Right kidney (tissue), 1 donor: Measurements from ENCODE around the gene KLK15.

Experiments used
- DNase-seq: peaks from one replicate; pipeline ENCODE4 v3.0.0-alpha.2; 2016

Gene KLK15

DNA sequence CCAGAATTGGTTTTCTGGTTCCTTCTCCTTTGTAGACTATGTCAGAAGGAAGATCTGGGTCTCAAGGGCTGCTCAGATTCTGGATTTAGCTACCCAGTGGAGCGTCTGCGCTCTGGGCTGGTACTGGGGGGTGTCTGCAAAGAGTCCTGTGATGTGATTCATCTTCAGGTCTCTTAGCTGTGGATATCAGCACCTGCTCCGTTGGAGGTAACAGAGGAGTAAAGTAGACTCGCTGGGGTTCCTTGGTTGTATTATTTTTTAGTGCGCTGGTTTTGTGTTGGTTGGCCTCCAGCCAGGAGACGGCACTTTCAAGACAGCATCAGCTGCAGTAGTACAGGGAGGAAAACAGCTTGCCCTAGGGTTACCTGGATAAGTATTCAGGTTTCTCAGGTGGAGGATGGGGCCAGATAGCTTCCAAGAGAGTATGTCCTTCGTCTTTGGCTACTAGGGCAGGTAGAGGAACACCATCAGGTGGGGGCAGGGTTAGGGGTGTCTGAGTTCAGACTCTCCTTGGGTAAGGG lies 10.4 kb upstream of the KLK15 start:
- no peak for DNase-seq

DNA sequence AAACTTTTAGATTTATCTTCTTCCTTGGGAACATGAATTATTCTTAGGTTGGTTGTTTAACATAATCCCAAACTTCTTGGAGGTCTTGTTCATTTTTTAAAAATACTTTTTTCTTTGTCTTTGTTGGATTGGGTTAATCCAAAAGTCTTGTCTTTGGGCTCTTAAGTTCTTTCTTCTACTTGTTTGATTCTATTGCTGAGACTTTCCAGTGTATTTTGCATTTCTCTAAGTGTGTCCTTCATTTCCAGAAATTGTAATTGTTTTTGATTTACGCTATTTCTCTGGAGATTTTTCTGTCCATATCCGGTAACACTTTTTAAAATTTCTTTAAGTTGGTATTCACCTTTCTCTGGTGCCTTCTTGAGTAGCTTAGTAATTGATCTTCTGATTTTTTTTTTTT lies 9.8 kb upstream of the KLK15 start:
- DNase-seq: no peak

DNA sequence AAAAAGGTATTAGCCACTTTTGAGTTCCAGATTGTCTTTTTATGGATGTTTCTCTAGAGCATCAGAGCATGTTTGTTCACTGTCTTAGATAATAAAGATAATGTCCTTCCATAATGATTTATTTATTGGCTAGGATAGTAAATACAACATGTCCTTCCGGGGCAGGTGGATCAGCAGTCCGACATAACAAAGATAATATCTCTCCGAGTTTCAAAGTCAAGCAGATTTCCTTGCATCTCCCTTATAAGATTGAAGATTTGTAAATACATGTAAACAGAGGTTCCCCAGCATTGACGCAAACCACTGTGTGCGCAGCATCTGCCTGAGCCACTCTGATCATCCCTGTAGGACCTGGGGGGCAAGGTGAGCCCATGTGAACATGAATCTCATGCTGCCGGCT lies 8.8 kb upstream of the KLK15 start:
- DNase-seq: no peak

DNA sequence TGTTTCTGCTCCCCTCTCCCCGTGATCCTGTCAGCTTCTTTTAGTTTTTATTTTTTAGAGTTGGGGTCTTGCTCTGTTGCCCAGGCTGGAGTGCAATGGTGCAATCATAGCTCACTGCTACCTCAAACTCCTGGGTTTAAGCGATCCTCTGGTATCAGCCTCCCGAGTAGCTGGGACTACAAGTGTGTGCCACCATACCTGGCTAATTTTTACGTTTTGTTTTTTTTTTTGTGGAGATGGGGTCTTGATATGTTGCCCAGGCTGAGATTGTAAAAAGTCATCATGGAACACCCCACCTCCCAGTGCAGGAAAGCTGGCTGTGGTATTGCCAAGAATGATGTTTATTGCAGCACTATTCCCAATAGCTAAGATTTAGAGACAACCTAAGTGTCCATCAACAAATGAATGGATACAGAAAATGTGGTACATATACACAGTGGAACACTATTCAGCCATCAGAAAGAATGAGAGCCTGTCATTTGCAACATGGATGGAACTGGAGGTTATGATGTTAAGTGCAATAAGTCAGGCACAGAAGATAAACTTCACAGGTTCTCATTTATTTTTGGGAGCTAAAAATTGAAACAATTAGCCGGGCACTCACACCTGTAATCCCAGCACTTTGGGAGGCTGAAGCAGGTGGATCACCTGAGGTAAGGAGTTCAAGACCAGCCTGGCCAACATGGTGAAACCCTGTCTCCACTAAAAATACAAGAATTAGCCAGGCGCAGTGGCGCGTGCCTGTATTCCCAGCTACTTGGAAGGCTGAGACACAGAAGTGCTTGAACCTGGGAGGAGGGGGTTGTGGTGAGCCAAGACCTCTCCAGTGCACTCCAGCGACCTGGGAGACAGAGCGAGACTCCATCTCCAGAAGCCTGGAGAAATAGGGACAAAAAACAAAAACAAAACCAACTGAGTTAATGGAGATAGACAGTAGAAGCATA lies 6.6 kb upstream of the KLK15 start:
- DNase-seq: no peak

DNA sequence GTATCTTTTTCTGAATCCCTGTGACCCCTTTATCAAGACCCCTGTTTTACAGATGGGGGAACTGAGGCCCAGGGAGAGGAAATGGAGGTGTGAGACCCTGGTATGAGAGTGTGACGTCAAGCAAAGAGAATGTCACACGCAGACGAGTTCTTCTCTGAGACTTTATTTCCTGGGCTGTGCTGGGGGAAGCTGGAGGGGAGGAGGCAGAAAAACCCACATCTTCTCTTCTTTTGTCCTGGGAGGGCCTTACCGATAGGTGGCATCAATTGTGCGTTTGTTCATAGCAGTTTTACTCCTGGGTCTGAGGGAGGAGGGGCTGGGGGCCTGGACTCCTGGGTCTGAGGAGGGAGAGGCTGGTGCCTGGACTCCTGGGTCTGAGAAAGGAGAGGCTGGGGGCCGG lies 4.9 kb upstream of the KLK15 start:
- DNase-seq: no peak

DNA sequence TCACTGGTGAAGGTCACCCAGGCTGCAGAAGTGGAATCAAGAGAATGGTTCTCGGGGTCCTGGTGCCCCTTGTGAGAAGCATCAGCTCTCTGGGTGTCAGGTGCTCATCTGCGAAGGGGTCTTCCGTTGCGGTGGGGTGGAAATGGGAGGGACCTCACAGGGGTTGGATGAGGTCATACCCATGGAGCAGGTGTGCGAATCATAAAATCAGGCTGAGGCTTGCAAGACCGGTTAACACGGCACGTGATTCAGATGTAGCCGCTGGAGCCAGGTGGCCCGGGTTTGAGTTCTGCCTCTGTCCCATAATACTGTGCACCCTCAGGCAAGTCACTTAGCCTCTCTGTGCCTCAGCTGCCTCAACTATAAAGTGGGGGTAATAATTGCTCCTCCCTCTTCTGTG lies 3.9 kb upstream of the KLK15 start:
- no peak for DNase-seq

DNA sequence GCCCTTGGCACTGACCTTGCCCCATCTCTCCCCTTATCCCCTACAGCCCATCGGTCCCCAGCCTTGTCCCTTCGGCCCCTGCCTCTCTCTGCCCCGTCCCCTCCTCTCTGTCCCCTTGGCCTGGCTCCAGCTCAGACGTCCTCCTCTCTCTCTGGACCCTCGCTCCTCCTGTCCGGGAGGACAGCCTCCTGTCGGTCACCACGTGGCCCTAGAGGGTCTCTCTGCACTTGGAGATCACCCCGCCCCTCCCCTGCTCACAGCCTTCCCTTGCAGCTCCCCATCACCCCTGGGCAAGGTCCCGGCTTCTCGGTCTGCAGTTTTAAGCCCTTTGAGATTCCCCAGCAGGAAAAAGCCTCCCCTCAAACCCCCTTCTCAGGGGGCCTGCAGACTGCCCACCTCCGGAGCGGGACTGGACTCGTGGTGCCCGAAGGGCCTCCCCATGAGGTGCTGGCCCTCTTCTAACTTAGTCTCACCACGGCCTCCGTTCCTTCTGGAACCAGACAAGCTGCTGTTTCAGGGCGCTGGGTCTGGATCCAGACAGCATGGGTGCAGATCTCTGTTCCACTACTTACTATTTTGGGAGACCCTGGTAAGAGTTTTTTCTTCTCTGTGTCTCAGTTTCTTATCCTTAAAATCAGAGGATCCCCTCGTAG lies 3.3 kb upstream of the KLK15 start:
- no peak for DNase-seq

DNA sequence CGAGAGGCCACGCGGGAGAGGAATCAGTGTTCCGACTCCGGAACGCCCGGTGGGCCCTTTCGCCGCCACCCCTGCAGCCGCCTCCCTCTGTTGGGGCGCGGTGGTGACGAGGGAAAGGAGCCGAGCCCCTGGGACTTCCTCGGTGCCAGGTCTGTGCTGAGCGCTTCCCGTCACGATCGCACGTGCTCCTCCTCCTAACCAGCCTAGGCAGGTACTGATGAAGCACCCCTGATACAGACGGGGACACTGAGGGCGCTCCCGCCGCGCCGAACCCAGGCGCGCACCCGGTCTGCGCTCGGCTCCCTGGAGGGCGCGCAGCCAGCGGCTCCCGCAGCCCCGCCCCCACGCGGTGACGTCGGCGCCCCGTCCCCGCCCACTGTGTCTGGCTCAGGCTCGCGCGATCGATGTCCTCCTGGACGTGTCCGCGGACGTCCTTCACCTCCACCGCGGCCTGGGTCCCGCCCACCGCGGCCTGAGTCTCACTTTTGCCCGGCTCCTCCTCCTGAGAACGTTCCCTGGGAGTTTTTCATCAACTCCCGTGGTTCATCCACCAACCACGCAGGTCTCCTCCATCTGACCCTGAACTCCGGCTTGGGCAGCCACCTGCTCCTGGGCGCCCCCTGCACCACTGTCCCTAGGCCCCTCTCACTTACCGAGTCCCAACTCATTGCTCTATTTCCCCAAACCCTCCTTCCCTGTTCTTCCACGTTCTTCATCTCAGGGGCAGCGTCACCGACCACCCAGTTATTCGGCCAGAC lies 2.6 kb upstream of the KLK15 start:
- peak; percentile 86 for DNase-seq

DNA sequence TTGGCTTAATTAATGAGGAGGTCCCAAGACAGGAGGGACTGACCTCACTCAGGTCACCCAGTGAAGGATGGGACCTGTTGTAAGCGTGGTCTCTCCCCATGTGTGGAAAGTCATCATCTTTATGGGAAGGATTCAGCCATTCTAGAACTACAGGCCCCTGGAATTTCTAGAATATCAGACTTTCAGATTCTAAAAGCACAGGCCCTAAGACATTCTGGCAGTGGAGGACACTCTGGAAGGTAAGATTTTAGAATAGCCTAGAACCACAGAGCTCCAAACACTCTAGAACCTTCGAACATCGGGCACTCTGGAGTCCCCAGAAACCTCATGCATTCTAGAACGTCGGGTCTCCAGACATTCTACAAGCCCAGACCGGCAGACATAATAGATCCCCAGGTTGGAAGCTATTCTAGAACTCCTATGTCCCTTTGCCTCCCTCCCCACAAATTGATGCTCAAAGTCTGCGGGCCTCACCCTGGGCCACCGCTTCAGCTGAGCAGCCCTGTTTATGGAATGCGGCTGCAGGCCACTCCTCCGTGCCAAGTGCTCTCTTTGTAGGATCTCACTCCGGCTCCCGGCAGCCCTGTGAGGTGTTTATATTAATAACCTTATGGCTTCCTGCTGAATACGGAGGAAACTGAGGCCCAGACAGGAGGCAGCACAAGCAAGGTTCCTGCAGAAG lies 1.9 kb upstream of the KLK15 start:
- no peak for DNase-seq

DNA sequence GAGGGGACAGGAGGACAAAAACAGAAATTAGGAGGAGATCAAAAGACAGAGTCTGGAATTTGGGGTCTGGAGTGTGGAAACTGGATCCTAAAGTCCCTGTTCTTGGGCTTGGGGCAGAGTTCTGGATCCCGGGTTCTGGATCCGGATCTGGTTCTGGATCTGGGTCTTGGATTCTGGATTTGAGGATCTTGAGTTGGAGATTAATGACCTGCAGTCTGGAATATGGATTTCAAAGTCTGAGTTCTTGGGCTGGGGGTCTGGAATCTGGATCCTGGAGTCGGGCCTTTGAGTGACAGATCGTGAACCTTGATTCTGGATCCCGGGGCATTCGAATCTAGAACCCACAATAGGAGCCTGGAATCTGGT lies 411 bp upstream of the KLK15 start:
- DNase-seq: no peak

DNA sequence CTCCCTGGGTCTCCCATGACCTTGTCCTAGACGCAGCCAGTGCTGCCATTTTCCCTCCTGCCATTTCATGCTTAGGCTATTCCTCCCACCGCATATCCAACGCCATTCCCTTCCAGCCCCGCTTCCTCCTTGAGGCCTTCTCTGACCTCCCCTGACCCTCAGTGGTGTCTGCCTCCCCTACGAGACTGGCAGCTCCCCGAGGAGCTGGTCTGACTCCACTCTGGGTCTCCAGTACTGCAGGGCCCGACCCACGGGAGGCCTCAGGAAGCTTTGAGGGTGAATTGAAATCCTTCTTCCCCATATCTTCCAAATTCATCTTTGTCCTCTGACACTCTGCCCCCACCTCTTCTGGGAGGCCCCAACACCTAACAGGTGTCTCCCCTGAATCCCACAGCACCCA lies 708 bp downstream of the KLK15 start:
- no peak for DNase-seq

DNA sequence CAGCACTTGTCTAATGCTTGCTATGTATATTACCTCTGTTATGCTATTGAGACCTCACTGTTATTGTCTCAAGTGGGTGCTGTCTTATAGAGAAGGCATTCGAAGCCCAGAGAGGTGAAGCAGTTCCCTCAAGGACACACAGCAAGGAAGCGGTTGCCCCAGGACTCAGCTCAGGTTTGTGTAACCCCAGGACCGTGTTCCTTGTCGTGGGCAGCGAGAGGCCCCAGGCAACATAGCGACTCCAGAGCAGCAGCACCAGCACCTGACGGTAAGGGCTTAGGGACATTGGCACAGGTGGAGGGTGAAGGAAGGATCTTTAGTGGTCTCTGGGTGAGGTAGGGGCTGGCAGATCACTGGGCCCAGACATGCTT lies 2.4 kb downstream of the KLK15 start:
- no peak for DNase-seq

DNA sequence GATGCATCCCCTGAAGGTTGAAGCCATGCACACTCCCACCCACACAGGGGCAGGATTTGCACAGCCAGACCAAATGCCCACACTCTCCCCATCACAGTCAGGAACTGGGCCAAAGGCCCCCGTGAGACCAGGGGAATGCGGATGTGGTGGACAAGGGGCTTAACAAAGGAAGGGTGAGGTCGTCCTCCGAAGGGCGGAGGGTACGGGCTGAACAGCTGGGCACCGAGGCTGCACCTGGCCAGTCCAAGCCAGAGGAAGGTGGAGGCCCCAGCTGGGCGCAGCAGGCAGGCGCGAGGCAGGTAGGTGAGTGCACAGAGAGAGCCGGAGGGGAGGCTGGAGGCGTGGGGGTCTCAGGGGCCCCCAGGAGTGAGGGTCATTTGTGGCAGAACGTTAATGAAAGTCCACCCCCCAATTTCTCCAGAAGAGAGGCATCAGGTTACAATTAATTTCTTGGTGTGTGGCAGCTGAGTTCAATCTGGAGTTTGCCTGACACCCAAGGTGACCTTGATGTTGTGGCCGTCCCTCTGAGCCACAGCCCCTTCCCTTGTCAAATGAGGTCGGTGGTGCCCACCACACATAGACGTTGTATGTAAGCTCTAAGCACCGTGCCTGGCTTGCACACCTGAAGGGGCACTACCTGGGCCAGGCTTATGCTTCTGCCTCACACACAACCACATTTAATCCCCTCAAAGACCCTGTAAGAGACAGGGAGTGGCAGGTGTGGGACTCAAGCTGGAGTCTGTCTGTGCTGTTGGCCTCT lies 2.9 kb downstream of the KLK15 start:
- peak; percentile 36 for DNase-seq

DNA sequence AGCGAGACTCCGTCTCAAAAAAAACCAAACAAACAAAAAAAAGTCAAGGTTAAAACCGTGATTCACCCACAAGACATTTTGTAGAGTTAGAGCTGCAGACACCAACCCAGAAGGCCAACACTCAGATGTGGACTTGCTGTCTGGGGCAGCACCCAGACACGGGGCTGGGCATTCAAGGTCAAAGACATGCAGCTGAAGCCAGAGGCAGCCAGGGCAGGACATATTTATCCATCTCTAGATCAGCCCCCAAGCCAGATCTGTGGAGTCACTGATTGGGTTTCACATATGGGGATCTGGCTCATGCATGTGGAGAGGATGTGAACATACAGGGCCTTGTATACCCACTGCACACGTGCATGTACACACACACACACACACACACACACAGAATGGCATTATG lies 3.6 kb downstream of the KLK15 start:
- no peak for DNase-seq

DNA sequence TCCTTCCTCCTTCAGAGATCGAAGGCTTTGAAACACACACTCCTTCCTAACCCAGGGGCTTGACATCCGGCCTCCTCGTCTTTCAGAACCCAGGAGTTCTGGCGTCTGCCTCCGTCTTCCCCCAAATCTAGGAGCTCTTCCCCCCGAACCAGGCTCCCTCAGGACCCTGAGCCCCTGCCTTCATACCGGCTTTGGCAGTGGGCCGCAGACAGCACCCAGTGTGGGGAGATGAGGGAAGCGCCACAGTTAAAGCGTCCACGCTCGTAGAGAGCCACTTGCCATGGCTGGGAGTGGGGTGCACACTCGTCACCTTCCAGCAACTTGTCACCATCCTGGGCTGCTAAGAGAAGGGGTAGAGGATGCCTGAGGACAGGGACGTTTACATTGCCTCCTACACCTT lies 5.9 kb downstream of the KLK15 start:
- no peak for DNase-seq

DNA sequence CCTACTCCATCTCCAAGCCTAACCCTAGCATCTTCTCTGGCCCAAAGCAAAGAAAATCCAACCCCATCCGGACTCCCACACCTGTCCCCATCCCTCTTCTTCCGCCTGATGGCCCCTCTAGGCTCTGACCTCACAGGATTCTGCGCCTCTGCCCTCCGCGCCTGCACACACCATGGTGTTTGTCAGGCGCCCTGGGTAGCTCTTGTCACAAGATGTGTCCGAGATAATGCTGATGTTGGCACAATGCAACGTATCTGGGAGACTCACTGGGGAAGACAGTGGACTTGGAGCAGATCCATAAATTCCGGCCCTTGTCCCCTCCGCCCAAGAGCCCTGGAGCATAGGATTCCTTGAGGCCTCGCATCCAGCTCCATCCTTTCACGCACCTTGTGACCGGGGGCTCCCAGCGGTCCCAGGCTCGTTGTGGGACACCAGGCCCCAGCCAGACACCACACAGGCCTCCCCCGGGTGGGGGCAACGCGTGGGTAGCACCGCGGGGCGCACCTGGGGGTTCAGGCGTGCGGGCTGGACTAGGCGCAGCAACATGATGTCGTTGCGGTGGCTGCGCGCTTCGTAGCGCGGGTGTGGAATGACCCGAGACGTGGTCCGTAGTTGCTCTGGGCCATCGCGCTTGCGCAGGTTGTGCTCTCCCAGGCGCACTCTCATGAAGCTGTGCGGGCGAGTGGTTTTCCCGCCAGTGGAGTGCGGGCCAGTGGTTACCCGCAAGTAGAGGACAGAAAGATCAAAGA lies 6.7 kb downstream of the KLK15 start:
- DNase-seq: no peak

DNA sequence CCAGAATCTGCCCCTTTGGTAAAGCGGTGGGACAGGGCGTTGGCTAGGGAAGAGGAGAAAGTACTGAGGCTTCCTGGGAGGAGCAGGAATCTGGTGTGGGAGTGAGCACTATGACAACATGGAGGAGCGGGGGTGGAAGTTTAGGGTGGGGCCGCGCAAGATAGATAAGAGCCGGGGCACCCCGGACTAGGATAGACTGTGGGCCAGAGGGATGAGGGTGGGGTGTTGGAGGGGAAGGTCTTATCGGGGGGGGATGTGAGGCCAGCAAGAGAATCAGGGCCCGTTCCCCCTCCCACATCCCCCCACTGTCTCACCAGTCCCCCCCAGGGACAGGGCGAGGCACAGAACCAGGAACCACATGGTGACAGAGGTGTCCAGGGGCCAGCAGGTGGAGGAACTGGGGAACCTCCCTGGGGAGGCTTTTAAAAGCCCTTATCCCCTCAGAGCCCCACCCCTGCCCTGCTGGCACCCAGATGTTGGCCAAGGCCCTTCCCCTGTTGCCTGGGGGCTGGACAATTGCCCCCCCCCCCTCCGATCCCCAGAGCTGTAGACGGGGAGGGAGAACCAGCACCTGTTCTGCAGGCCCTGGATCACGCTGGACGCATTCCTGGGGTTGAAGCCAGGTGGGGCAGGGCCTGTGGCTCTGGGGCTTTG lies 9.9 kb downstream of the KLK15 start, which contains the start of gene KLK1:
Gene KLK1 (minus strand): TSS at position 399 of the 654 bp plus-strand sequence. CDS start 39 bp downstream, at position 360.
- DNase-seq: no peak

DNA sequence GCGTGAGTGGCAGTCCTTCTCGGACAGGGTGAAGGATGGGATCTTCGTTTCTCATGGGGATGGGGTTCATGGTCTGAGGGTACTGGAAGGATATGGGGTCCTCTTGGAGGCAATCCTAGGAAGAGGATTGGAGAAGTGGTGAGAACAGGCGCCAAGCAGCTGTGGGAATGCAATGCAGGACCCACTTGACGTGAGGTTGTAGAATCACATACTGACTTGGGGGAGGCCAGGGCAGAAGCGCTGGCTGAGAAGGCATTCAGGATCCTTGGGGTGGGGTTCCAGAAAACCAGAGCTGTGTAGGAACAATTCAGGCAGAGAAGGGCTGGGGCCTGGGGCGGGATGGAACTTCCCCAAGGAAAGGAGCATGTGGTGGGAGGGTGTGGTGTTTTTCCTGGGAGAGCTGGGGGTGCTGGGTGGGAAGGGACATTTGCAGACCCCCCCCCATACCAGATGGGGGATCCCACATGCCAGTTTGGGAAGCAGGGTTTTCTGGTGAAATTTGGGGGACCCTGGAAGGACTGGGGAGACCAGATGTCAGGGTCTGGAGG lies 10.6 kb downstream of the KLK15 start:
- DNase-seq: no peak

DNA sequence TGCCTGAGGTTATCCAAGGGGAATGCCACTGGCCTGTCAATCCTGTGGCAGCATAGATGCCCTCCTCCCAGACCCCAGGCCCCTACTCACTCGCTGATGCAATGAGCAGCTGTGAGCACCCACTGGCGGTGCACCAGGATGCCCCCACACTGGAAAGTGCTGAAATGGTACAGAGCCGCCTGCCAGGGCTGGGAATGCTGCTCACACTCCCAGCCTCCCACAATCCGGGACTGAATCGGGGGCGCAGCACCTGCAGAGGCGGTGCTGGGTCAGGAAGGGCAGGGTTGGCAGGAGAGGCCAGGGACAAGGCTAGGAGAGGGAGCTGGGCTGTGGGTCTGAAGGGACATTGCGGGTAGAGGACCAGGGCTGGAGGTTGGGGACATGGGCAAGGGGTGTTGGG lies 11.8 kb downstream of the KLK15 start:
- DNase-seq: no peak

DNA sequence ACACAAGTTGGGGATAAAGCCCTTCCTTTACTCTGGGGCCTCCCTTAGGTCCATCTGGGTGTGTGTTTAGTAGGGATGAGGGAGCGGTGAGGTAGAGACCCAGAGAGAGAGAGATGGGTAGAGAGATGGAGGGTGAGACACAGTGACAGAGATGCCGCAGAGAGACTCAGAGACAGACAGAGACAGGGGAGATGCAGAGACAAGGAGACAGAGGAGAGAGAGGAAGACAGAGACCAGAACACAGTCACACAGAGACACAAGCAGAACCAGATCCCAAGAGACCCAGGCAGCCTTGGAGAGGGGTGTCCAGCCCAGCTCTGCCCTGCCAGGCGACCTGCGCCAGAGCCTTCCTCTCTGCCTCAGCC lies 12.1 kb downstream of the KLK15 start:
- DNase-seq: no peak
